Right renal cortex interstitium (tissue), 3 donors: ENCODE data around the gene BRIP1. TPM values are rescaled to one million over a fixed set of nuclear protein-coding genes. Genes with fewer than 3 reads are reported as not detected.
"Not testable (repeated sequence)": the region's sequence is repeated elsewhere in the genome, so short reads cannot be mapped to it uniquely, and the experiment has no call there.

Experiments used
- DNase-seq, 3 donors: peaks; one replicate each; pipeline ENCODE4 v3.0.0-alpha.2; 2013; ENCODE audit warnings: low read depth in 3 of 3, low spot score in 2 of 3
- polyA plus RNA-seq, 3 donors: library from polyadenylated mRNA; unstranded; fragments of 120-200 nt; gene quantifications; one replicate each; pipeline ENCODE4 v1.2.1, GENCODE V29; 2013; ENCODE audit not compliant: insufficient read length in 3 of 3

The BRIP1 gene
- polyA plus RNA-seq, 3 donors: 9.4 to 10.4 (median 10.3) TPM

GRCh38 chr17:61710546-61710945 lies 152.8 kb downstream of the BRIP1 start:
- DNase-seq: no peak

GRCh38 chr17:61709567-61709966 lies 153.8 kb downstream of the BRIP1 start:
- DNase-seq: no peak

GRCh38 chr17:61704935-61705449 lies 158.3 kb downstream of the BRIP1 start:
- no peak for DNase-seq

- no peak for DNase-seq
Measured at GRCh38 chr17:61702450-61702849, 160.9 kb downstream of the BRIP1 start.

- DNase-seq: no peak
Measured at GRCh38 chr17:61701978-61702377, 161.3 kb downstream of the BRIP1 start.

GRCh38 chr17:61701334-61701733 lies 162.0 kb downstream of the BRIP1 start:
- DNase-seq: no peak

- DNase-seq: no peak
Measured at GRCh38 chr17:61700252-61700651, 163.1 kb downstream of the BRIP1 start.

GRCh38 chr17:61699694-61700093 lies 163.6 kb downstream of the BRIP1 start:
- no peak for DNase-seq

GRCh38 chr17:61699032-61699431 lies 164.3 kb downstream of the BRIP1 start:
- DNase-seq: no peak

GRCh38 chr17:61698244-61698643 lies 165.1 kb downstream of the BRIP1 start:
- DNase-seq: no peak

GRCh38 chr17:61695779-61696337 lies 167.5 kb downstream of the BRIP1 start:
- DNase-seq: no peak

- no peak for DNase-seq
Measured at GRCh38 chr17:61694095-61694494, 169.2 kb downstream of the BRIP1 start.

- no peak for DNase-seq
Measured at GRCh38 chr17:61689610-61690180, 173.6 kb downstream of the BRIP1 start.

- DNase-seq: no peak
Measured at GRCh38 chr17:61687769-61688168, 175.6 kb downstream of the BRIP1 start.

- DNase-seq: no peak
Measured at GRCh38 chr17:61686113-61686512, 177.2 kb downstream of the BRIP1 start.

GRCh38 chr17:61684818-61685217 lies 178.5 kb downstream of the BRIP1 start:
- no peak for DNase-seq

GRCh38 chr17:61684172-61684571 lies 179.2 kb downstream of the BRIP1 start:
- no peak for DNase-seq

GRCh38 chr17:61683466-61683865 lies 179.9 kb downstream of the BRIP1 start:
- no peak for DNase-seq

- DNase-seq: no peak
Measured at GRCh38 chr17:61680921-61681320, 182.4 kb downstream of the BRIP1 start.

- DNase-seq: no peak
Measured at GRCh38 chr17:61678339-61678738, 185.0 kb downstream of the BRIP1 start.

GRCh38 chr17:61677150-61677811 lies 186.0 kb downstream of the BRIP1 start:
- DNase-seq: not testable (repeated sequence)

GRCh38 chr17:61676522-61676921 lies 186.8 kb downstream of the BRIP1 start:
- DNase-seq: not testable (repeated sequence)
